PFSK-1 (cell line): ENCODE data around the gene AP3S2.

Experiments
- FOXP2 ChIP-seq: optimal IDR thresholded peaks from 2 replicates; pipeline ENCODE3; 2011; ENCODE audit warnings: borderline replicate concordance, control low read depth, inconsistent platforms; ENCODE audit not compliant: insufficient read depth; ENCODE audit errors: extremely low read length, extremely low read depth
- POLR2AphosphoS5 ChIP-seq: IDR thresholded peaks from 2 replicates; pipeline ENCODE4 v1.6.1; 2012; ENCODE audit warnings: low read depth, mild to moderate bottlenecking, control low read depth, low read length, moderate library complexity
- REST ChIP-seq, 2 experiments: IDR thresholded peaks; 2 replicates each; pipeline versions ENCODE4 v1.6.1 to v1.8.0; 2011 to 2012; ENCODE audit warnings: low read depth in 2 of 2, low read length in 2 of 2, control low read depth in 1 of 2, inconsistent platforms in 1 of 2, mild to moderate bottlenecking in 1 of 2, moderate library complexity in 1 of 2; ENCODE audit not compliant: insufficient read depth in 1 of 2
- SIN3A ChIP-seq: IDR thresholded peaks from 2 replicates; pipeline ENCODE4 v1.6.1; 2012; ENCODE audit warnings: mild to moderate bottlenecking, low read length, moderate library complexity, borderline replicate concordance; ENCODE audit not compliant: insufficient read depth
- TAF1 ChIP-seq: IDR thresholded peaks from 2 replicates; pipeline ENCODE4 v1.6.1; 2012; ENCODE audit warnings: low read length, control low read depth, borderline replicate concordance; ENCODE audit not compliant: insufficient read depth

The AP3S2 gene

GRCh38 chr15:89787944-89788343 is 105.8 kb downstream of the AP3S2 start:
- TF ChIP-seq FOXP2 (no peak), TAF1 (no peak), POLR2AphosphoS5 (no peak), SIN3A (no peak), REST (IDR thresholded peaks at IDR 0.05; ENCODE audit: insufficient read depth in 1 of 2, low read depth in 2 of 2, low read length in 2 of 2) (no peak)

GRCh38 chr15:89785774-89786140 is 108.0 kb downstream of the AP3S2 start:
- TF ChIP-seq POLR2AphosphoS5 = no peak
- no peak for TF ChIP-seq FOXP2
- TF ChIP-seq REST (IDR thresholded peaks at IDR 0.05; ENCODE audit: insufficient read depth in 1 of 2, low read depth in 2 of 2, low read length in 2 of 2) = no peak
- no peak for TF ChIP-seq SIN3A
- TF ChIP-seq TAF1 = no peak

- TF ChIP-seq SIN3A (no peak), FOXP2 (no peak), TAF1 (no peak), REST (IDR thresholded peaks at IDR 0.05; ENCODE audit: insufficient read depth in 1 of 2, low read depth in 2 of 2, low read length in 2 of 2) (no peak), POLR2AphosphoS5 (no peak)
These were observed 108.6 kb downstream of the AP3S2 start for GRCh38 chr15:89785064-89785773.

- TF ChIP-seq FOXP2 = no peak
- TF ChIP-seq POLR2AphosphoS5 = no peak
- no peak for TF ChIP-seq TAF1
- TF ChIP-seq SIN3A = no peak
- TF ChIP-seq REST (IDR thresholded peaks at IDR 0.05; ENCODE audit: insufficient read depth in 1 of 2, low read depth in 2 of 2, low read length in 2 of 2) = no peak
These were observed 109.2 kb downstream of the AP3S2 start for GRCh38 chr15:89784686-89784960.
